HepG2 (cell line): ENCODE data around the gene STRA6. TPM values are rescaled to one million over a fixed set of nuclear protein-coding genes. Genes with fewer than 3 reads are reported as not detected.

ENCODE experiments used
- ATAC-seq: fragments of 200-7000 bp; cut with Tn5 transposase; 3 replicates; pipeline ENCODE4 v1.9.1; 2020; ENCODE audit warnings: mild to moderate bottlenecking, moderate library complexity
- BruUV-seq: library from RNA; stranded (reverse); fragments of 400-500 nt; replicated peaks from 2 replicates; lab custom pipeline; 2021; lab: Mats Ljungman, UMichigan
- CTCF ChIA-PET: fragments of 300-600 bp; formaldehyde crosslinking; extraction: SDS; loops from one replicate; lab custom pipeline; 2021; ENCODE audit warnings: low total read pairs, inconsistent platforms, low intra/inter-chr PET ratio; lab: Yijun Ruan, JAX
- POLR2A ChIA-PET: fragments of 350-600 bp; sonication (Branson Sonifier 250); formaldehyde crosslinking; loops from one replicate; lab custom pipeline; 2020; ENCODE audit warnings: antibody characterized with exemption, inconsistent platforms; lab: Yijun Ruan, JAX
- DNase-seq: peaks from one replicate; pipeline ENCODE4 v3.0.0-alpha.2; 2015; ENCODE audit warnings: low spot score
- FAIRE-seq: peaks from 3 replicates; lab custom pipeline; 2011; peaks lifted over from hg19 to GRCh38; lab: Jason Lieb, UNC
- H2AFZ ChIP-seq: one replicate; pipeline ENCODE4 v1.6.1; 2011; ENCODE audit warnings: low read length, inconsistent platforms
- H3K27ac ChIP-seq: fragments of 300-600 bp; 3 replicates; pipeline ENCODE4 v1.8.0; 2011; ENCODE audit warnings: mixed run types, mild to moderate bottlenecking, mixed read lengths, low read length, inconsistent platforms; ENCODE audit not compliant: insufficient read depth; ENCODE audit errors: extremely low read length
- H3K27me3 ChIP-seq, 2 experiments: fragments of 200-600 bp in 1 of 2; 2 replicates in 1 of 2; 3 replicates in 1 of 2; pipeline versions ENCODE4 v1.6.0 to v1.8.0; 2011; ENCODE audit warnings: low read length in 2 of 2, mild to moderate bottlenecking in 2 of 2, moderate library complexity in 2 of 2, inconsistent platforms in 1 of 2; ENCODE audit not compliant: insufficient read depth in 2 of 2, control insufficient read depth in 1 of 2
- H3K36me3 ChIP-seq, 2 experiments: fragments of 200-600 bp in 1 of 2; replicated peaks in 1 of 2; 2 replicates in 1 of 2; 3 replicates in 1 of 2; pipeline versions ENCODE4 v1.5.1 to v1.8.0; 2011; ENCODE audit warnings: low read length in 2 of 2, inconsistent platforms in 1 of 2; ENCODE audit not compliant: insufficient read depth in 2 of 2, control insufficient read depth in 1 of 2
- H3K4me1 ChIP-seq: 2 replicates; pipeline ENCODE4 v1.5.1; 2012; ENCODE audit warnings: low read length, inconsistent platforms; ENCODE audit not compliant: insufficient read depth
- H3K4me2 ChIP-seq: 2 replicates; pipeline ENCODE4 v1.6.0; 2011; ENCODE audit warnings: low read depth, low read length, inconsistent platforms
- H3K4me3 ChIP-seq, 3 experiments: fragments of 200-600 bp in 1 of 3; sonication (generic), shearing (Covaris generic) in 1 of 3; replicated peaks in 1 of 3; 2 replicates each; pipeline ENCODE4 v1.5.1; 2011 to 2016; ENCODE audit warnings: low read length in 3 of 3, inconsistent platforms in 2 of 3, low read depth in 2 of 3, mild to moderate bottlenecking in 2 of 3, control low read depth in 1 of 3, mixed read lengths in 1 of 3; ENCODE audit not compliant: insufficient read depth in 1 of 3
- H3K79me2 ChIP-seq: one replicate; pipeline ENCODE4 v1.6.1; 2011; ENCODE audit warnings: low read length, inconsistent platforms; ENCODE audit not compliant: insufficient read depth
- H3K9ac ChIP-seq: 2 replicates; pipeline ENCODE4 v1.6.0; 2011; ENCODE audit warnings: mild to moderate bottlenecking, low read depth, low read length, inconsistent platforms; ENCODE audit not compliant: insufficient read depth
- H3K9me3 ChIP-seq: 2 replicates; pipeline ENCODE4 v1.5.1; 2012; ENCODE audit warnings: mild to moderate bottlenecking, low read length
- H4K20me1 ChIP-seq: 2 replicates; pipeline ENCODE4 v1.6.0; 2011; ENCODE audit warnings: inconsistent platforms, mild to moderate bottlenecking, low read length, moderate library complexity; ENCODE audit not compliant: insufficient read depth
- ARID2 ChIP-seq: sonication (generic); formaldehyde crosslinking; IDR thresholded peaks from 2 replicates; pipeline ENCODE4 v1.8.1; 2022; ENCODE audit warnings: mild to moderate bottlenecking, missing genetic modification reagents, borderline replicate concordance
- HMG20B ChIP-seq: conservative IDR thresholded peaks from 2 replicates; pipeline ENCODE4 v1.6.1; 2016; ENCODE audit warnings: missing genetic modification reagents, missing compliant biosample characterization
- NR1H2 ChIP-seq: sonication (generic); formaldehyde crosslinking; IDR thresholded peaks from 2 replicates; pipeline ENCODE4 v1.8.1; 2022; ENCODE audit warnings: low read depth, missing genetic modification reagents, borderline replicate concordance
- NRL ChIP-seq: sonication (generic); formaldehyde crosslinking; IDR thresholded peaks from 2 replicates; pipeline ENCODE4 v1.5.0; 2020; ENCODE audit warnings: missing genetic modification reagents, mild to moderate bottlenecking, moderate library complexity, borderline replicate concordance
- SMC3 ChIP-seq: IDR thresholded peaks from 2 replicates; pipeline ENCODE4 v1.6.1; 2011; ENCODE audit warnings: low read length, improper control_type of control experiment
- WGBS: methylation state at CpG from one replicate; pipeline ENCODE4 v1.1.6; 2017; ENCODE audit warnings: low lambda C conversion rate; 5-methylcytosine and 5-hydroxymethylcytosine counted together
- in situ Hi-C: cut with HindIII; loops from 2 replicates; pipeline ENCODE4 v1.10.0; 2017; ENCODE audit warnings: low pct_unique_long_range_greater_than_20kb; ENCODE audit not compliant: extremely low pct_ligation_motif_present
- intact Hi-C: fragments of 100-400 bp; cut with micrococcal nuclease; formaldehyde crosslinking; loops from one replicate; pipeline ENCODE4 v1.10.0; 2022; ENCODE audit not compliant: unreplicated experiment
- polyA plus RNA-seq, 8 experiments: library from polyadenylated mRNA; depleted of rRNA in 3 of 8; stranded (reverse) in 7 of 8; unstranded in 1 of 8; fragments of >200 nt; fragmentation: Illumina TruSeq in 4 of 8; extraction: Trizol in 4 of 8; gene quantifications; 2 replicates each; pipeline versions ENCODE4 v1.2.1 to v1.2.3, GENCODE V29; 2011 to 2016; ENCODE audit warnings: low read depth in 4 of 8, missing spikeins in 1 of 8, mixed read lengths in 1 of 8; ENCODE audit not compliant: insufficient read depth in 1 of 8
- total RNA-seq, 5 experiments: library from RNA; depleted of rRNA; stranded (reverse); fragments of >200 nt; fragmentation: Illumina TruSeq; extraction: Trizol; gene quantifications; 2 replicates each; pipeline ENCODE4 v1.2.3, GENCODE V29; 2016; ENCODE audit warnings: low read depth in 1 of 5
- TF ChIP-seq, protein P1 (sequence below): sonication (generic); formaldehyde crosslinking; IDR thresholded peaks from 2 replicates; pipeline ENCODE4 v1.4.0; 2020; ENCODE audit warnings: missing genetic modification reagents, borderline replicate concordance
- TF ChIP-seq, protein P2 (sequence below): sonication (generic); formaldehyde crosslinking; conservative IDR thresholded peaks from 2 replicates; pipeline ENCODE4 v1.5.0; 2020; ENCODE audit warnings: missing genetic modification reagents

Gene STRA6
- total and polyA plus RNA-seq, 2 of the 13 experiments (the other 11 are each of a cell fraction or from before 2014, with no cell fraction given), result 1.6 to 2.1 TPM

DNA sequence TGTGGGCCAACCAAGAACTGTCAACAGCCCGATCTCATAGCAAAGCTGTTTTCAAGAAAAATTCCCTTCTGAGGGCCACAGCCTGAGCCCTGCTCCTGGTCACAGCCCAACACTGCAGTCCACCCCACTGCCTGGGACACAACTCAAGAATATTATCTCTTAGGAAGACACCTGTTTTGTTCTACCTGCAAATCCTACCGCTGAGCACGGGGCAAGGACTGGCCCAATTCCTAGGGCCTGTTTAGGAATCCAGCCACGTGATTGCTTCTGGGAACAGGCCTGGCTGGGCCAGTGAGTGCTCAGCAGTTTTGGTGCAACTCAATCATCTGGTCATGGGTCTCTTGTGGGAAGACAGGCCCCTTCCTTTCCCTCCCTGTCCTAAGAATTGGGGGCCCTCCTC, 63.9 kb downstream of the STRA6 start:
- FAIRE-seq (no peak), ATAC-seq (no peak), DNase-seq (no peak)
- Histone ChIP-seq H4K20me1 (0 out of 2 replicates have a peak, but pooled peaks cover 3% of the 10 kb centered on the region), H3K27me3 (peaks cover 12 to 35% of the 10 kb centered on the region in 2 experiments), H3K4me1 (no peaks in the 10 kb centered on the region), H3K36me3 (no peaks in the 10 kb centered on the region), H3K79me2 (no peaks in the 10 kb centered on the region), H3K4me3 (no peak overlapping the region), H3K9ac (no peak overlapping the region), H3K27ac (no peak overlapping the region), H2AFZ (no peak overlapping the region), H3K4me2 (no peak overlapping the region), H3K9me3 (no peaks in the 10 kb centered on the region)
- ChIA-PET CTCF (no interaction called here), POLR2A (no interaction called here)
- intact Hi-C loops, result no loop called here
- WGBS, result 29% methylated on average over 2 of the region's 4 CpGs
- TF ChIP-seq, protein P1, sequence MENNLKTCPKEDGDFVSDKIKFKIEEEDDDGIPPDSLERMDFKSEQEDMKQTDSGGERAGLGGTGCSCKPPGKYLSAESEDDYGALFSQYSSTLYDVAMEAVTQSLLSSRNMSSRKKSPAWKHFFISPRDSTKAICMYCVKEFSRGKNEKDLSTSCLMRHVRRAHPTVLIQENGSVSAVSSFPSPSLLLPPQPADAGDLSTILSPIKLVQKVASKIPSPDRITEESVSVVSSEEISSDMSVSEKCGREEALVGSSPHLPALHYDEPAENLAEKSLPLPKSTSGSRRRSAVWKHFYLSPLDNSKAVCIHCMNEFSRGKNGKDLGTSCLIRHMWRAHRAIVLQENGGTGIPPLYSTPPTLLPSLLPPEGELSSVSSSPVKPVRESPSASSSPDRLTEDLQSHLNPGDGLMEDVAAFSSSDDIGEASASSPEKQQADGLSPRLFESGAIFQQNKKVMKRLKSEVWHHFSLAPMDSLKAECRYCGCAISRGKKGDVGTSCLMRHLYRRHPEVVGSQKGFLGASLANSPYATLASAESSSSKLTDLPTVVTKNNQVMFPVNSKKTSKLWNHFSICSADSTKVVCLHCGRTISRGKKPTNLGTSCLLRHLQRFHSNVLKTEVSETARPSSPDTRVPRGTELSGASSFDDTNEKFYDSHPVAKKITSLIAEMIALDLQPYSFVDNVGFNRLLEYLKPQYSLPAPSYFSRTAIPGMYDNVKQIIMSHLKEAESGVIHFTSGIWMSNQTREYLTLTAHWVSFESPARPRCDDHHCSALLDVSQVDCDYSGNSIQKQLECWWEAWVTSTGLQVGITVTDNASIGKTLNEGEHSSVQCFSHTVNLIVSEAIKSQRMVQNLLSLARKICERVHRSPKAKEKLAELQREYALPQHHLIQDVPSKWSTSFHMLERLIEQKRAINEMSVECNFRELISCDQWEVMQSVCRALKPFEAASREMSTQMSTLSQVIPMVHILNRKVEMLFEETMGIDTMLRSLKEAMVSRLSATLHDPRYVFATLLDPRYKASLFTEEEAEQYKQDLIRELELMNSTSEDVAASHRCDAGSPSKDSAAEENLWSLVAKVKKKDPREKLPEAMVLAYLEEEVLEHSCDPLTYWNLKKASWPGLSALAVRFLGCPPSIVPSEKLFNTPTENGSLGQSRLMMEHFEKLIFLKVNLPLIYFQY (CRISPR knock-in tag), result no peak
- TF ChIP-seq NRL, result no peak
- no peak for TF ChIP-seq SMC3
- TF ChIP-seq HMG20B (CRISPR knock-in tag), result no peak
- no peak for TF ChIP-seq NR1H2 (CRISPR knock-in tag)
- TF ChIP-seq, protein P2, sequence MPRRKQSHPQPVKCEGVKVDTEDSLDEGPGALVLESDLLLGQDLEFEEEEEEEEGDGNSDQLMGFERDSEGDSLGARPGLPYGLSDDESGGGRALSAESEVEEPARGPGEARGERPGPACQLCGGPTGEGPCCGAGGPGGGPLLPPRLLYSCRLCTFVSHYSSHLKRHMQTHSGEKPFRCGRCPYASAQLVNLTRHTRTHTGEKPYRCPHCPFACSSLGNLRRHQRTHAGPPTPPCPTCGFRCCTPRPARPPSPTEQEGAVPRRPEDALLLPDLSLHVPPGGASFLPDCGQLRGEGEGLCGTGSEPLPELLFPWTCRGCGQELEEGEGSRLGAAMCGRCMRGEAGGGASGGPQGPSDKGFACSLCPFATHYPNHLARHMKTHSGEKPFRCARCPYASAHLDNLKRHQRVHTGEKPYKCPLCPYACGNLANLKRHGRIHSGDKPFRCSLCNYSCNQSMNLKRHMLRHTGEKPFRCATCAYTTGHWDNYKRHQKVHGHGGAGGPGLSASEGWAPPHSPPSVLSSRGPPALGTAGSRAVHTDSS (CRISPR knock-in tag), result no peak
- TF ChIP-seq ARID2 (CRISPR knock-in tag), result no peak
- no TSS peak for BruUV-seq
- in situ Hi-C loops, result no loop called here
